Erythroblast (primary cell): ENCODE data around the gene IL1RN.

ENCODE experiments used
- DNase-seq, 2 experiments: peaks; one replicate each; lab custom pipeline; 2025; lab: John Stamatoyannopoulos, UW
- GATA1 ChIP-seq: IDR thresholded peaks from 2 replicates; pipeline ENCODE4 v1.6.1; 2011; ENCODE audit warnings: low read depth, mild to moderate bottlenecking, control low read depth, low read length, moderate library complexity
- POLR2A ChIP-seq: IDR thresholded peaks from 2 replicates; pipeline ENCODE4 v1.6.1; 2011; ENCODE audit warnings: mild to moderate bottlenecking, low read length

IL1RN gene

GRCh38 chr2:113126845-113127645 is at the start of gene IL1RN:
Gene IL1RN (plus strand): TSS chr2:113127598. CDS start chr2:113127625, 27 bp downstream.
- no peak for DNase-seq
- TF ChIP-seq GATA1 (no peak), POLR2A (peak; percentile 6)

- no peak for TF ChIP-seq POLR2A
- no peak for TF ChIP-seq GATA1
- no peak for DNase-seq
These were observed 49.5 kb upstream of the IL1RN start for GRCh38 chr2:113077921-113078320.

GRCh38 chr2:113078350-113078839 is 49.0 kb upstream of the IL1RN start:
- no peak for TF ChIP-seq GATA1
- no peak for TF ChIP-seq POLR2A
- no peak for DNase-seq

- no peak for DNase-seq
- TF ChIP-seq POLR2A (no peak), GATA1 (no peak)
These were observed 48.3 kb upstream of the IL1RN start for GRCh38 chr2:113079131-113079530.

GRCh38 chr2:113080134-113080533 is 47.3 kb upstream of the IL1RN start:
- TF ChIP-seq POLR2A (no peak), GATA1 (no peak)
- DNase-seq: peak; percentile 35 to 63

GRCh38 chr2:113081488-113082210 is 45.7 kb upstream of the IL1RN start:
- no peak for DNase-seq
- no peak for TF ChIP-seq GATA1
- no peak for TF ChIP-seq POLR2A

- peak; percentile 16 for TF ChIP-seq POLR2A
- TF ChIP-seq GATA1: no peak
- DNase-seq: no peak
These were observed 44.1 kb upstream of the IL1RN start for GRCh38 chr2:113083296-113083695.

- TF ChIP-seq GATA1 (no peak), POLR2A (no peak)
- DNase-seq: peak; percentile 20 to 41
These were observed 43.0 kb upstream of the IL1RN start for GRCh38 chr2:113084249-113085000.

GRCh38 chr2:113085542-113085941 is 41.9 kb upstream of the IL1RN start:
- DNase-seq: peak in 1 of 2 experiments; percentile 3

GRCh38 chr2:113088213-113088992 is 39.0 kb upstream of the IL1RN start:
- TF ChIP-seq POLR2A (no peak), GATA1 (no peak)
- DNase-seq: no peak

More at GRCh38 chr2:113085542-113085941, 41.9 kb upstream of the IL1RN start:
- TF ChIP-seq GATA1 (no peak), POLR2A (no peak)

- TF ChIP-seq POLR2A (no peak), GATA1 (no peak)
- DNase-seq: no peak
These were observed 37.5 kb upstream of the IL1RN start for GRCh38 chr2:113089916-113090315.

GRCh38 chr2:113091231-113091896 is 36.0 kb upstream of the IL1RN start:
- no peak for DNase-seq
- TF ChIP-seq POLR2A (no peak), GATA1 (no peak)
